ENCODE data around the gene COTL1.

The COTL1 gene

DNA sequence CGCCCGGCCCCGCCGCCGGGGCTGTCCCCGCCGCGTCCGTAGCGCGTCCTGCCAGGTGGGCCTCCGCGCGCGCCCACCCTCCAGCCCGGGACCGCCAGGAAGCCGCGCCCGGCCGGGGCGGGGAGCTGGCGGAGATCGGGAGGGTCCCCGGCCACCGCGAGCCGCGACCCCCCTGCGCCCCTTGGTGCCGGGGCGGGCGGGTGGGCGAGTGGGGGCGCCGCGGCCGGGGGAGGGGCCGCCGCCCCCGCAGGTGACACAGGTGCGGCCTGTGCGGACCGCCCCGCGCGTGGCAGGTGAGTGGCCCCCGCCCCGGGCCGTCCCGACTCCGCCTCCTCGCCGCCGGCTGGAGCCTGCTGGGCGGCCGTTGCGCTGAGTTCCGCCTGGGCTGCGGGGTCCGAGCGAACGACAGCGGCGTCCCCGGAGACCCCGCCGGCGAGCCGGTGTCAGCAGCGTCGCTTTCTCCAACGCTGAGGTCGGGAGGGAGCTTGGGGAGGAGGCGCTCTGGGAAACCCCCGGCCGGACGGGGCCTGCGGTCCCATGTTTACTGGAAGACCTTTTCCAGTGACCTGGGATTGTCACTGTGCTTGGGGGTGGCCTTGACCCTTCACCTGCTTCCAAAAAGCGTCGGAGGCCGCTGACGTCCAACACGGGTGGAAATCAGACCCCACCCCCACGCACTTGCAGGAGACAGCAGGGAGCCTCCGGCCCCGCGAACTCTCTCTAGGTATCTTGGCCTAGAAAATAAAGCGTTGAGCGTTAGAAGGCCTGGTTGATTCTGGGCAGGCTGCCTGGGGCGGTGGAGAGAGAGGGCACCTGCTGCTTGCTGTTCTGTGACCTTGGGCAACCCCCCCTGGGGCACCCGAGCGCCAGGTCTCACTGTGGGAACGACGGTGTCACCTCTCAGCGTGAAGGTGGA is 31.0 kb upstream of the COTL1 start:
- Mint-ChIP-seq H3K9me3 (no peaks in the 10 kb centered on the region), H3K27ac (peak overlapping the region in 1 of 3 experiments; percentile 64), H3K4me3 (peak overlapping the region; percentile 80 to 90 (median 89)), H3K27me3 (ENCODE audit: low read depth) (no peaks in the 10 kb centered on the region), H3K4me1 (peaks cover 28% of the 10 kb centered on the region), H3K36me3 (ENCODE audit: low read depth) (peaks cover 15% of the 10 kb centered on the region)
- TF ChIP-seq, protein P1, sequence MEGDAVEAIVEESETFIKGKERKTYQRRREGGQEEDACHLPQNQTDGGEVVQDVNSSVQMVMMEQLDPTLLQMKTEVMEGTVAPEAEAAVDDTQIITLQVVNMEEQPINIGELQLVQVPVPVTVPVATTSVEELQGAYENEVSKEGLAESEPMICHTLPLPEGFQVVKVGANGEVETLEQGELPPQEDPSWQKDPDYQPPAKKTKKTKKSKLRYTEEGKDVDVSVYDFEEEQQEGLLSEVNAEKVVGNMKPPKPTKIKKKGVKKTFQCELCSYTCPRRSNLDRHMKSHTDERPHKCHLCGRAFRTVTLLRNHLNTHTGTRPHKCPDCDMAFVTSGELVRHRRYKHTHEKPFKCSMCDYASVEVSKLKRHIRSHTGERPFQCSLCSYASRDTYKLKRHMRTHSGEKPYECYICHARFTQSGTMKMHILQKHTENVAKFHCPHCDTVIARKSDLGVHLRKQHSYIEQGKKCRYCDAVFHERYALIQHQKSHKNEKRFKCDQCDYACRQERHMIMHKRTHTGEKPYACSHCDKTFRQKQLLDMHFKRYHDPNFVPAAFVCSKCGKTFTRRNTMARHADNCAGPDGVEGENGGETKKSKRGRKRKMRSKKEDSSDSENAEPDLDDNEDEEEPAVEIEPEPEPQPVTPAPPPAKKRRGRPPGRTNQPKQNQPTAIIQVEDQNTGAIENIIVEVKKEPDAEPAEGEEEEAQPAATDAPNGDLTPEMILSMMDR (IDR thresholded peaks at IDR 0.05; ENCODE audit: unreplicated experiment in 3 of 3), result no peak

DNA sequence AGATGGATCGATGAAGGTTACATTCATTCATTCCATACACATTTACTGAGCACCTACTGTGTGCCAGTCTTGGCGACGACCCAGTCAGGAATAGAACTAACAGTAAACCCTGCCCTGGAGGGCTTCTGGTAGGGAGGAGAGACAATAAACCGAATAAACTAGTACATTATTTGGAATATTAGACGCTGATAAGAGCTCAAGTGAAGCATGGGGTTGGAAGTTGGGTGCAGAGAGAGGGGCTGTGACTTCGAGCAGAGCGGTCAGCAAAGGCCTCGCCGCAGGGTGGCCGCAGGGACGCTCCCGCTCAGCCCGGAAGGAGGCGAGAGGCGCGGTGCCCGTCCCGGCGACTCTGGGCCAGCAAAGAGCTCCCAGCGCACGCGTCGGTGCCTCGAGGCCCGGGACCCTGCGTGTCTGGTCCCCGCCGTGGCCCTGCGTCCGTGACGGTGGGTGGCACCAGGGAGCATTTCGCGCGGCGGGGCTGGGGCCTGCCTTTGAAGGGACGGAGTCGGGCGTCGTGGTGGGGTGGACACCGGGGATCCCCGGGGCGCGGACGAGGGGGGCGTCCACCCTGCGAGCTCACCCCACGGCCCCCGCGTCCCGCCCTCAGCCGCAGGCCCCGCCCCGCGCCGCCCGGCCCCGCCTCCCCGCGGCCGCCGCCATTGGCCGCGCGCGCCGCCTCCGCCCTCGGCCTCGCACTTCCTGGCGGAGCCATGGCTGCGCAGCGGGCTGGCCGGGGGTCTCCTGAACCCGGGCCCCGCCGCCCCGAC is 30.1 kb upstream of the COTL1 start, which contains the start of gene KLHL36:
Gene KLHL36 (plus strand): TSS at position 684 of the 767 bp plus-strand sequence. CDS start 2,357 bp downstream, outside the sequence.
- peak within 1 kb of the TSS; percentile 88 to 96 (median 89) for H3K4me3 Mint-ChIP-seq
- no peaks in the 10 kb centered on the region for H3K27me3 Mint-ChIP-seq (ENCODE audit: low read depth)
- H3K4me1 Mint-ChIP-seq, result peaks cover 36% of the 10 kb centered on the region
- H3K27ac Mint-ChIP-seq, result peak within 1 kb of the TSS; percentile 76 to 87 (median 86)
- TF ChIP-seq, protein P1 (IDR thresholded peaks at IDR 0.05; ENCODE audit: unreplicated experiment in 3 of 3), result no peak
- peaks cover 15% of the 10 kb centered on the region for H3K36me3 Mint-ChIP-seq (ENCODE audit: low read depth)
- no peaks in the 10 kb centered on the region for H3K9me3 Mint-ChIP-seq

DNA sequence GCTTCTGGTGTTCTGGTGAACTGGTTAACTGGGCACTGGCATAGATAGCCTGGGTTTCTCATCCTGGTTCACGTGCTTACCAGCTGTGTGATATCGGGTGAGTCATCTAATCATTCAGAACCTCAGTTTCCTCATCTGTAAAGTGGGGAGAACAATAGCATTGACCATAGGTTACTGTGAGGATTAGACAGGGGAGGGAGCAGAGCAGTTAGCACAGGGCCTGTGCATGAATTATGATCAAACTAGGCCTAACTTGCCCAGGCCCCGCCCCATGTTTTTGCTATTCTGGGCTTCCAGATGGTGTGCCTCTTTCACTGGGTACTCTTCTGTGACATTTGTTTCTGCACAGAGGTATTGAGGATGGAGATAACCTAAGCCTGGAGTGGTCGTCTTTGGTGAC is 25.8 kb upstream of the COTL1 start:
- Mint-ChIP-seq H3K9me3 (peaks cover 3% of the 10 kb centered on the region), H3K4me3 (peak overlapping the region in 2 of 3 experiments; percentile 31 to 56), H3K4me1 (peaks cover 51% of the 10 kb centered on the region), H3K36me3 (ENCODE audit: low read depth) (no peaks in the 10 kb centered on the region), H3K27me3 (ENCODE audit: low read depth) (peaks cover 9% of the 10 kb centered on the region), H3K27ac (peak overlapping the region in 1 of 3 experiments; percentile 22)
- TF ChIP-seq, protein P1 (IDR thresholded peaks at IDR 0.05; ENCODE audit: unreplicated experiment in 3 of 3), result no peak

DNA sequence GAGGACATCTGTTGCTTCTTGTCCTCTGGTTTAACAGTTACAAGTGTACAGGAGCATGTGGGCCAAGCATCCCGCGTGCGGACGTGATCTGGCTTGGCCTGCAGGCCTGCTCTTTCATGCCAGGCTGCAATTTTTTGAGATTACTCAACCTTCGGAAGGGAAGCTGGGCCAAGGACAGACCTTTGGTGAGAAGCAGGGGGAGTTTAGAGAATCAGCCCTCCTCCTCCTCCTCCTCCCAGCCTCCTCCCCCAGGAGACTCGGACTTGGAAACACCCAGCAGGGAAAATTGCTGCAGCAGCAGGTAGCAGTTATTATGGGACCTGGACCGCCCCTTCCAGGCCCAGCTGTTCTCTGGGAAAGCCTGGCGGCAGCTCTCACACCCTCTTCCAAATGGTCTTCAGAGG is 25.3 kb upstream of the COTL1 start:
- Mint-ChIP-seq H3K4me1 (peaks cover 51% of the 10 kb centered on the region), H3K36me3 (ENCODE audit: low read depth) (no peaks in the 10 kb centered on the region)

DNA sequence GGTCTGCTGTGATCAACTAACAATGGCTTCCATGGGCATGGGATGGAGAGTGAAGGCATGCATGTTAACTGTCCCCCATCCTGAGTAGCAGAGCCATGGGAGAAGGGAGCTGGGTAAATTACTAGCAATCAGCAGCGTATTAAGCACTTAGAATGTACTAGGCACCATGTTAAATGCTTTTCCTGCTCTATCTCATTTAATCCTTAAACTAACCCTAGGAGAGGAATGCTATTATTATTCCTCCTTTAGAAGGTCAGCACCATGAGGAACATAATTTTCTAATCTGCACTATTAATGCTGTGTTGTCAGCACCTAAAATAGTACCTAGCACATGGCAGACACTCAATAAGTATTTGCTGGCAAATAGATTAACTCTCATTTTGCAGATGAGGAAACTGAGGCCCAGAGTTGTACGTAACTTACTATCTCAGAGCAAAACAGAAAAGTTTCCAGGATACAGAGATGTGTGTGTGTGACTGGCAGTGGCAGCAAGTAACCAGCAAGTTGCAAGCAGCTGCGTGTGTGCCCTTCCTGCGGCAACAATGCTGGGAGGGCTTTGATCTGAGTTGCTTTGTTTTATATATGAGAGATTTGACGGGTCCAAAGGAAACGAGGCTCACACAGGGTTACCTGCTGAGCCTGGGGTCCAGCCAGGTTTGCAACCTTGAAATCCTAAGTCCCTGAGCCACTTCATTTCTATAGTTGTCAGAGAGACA is 23.9 kb upstream of the COTL1 start:
- TF ChIP-seq, protein P1 (IDR thresholded peaks at IDR 0.05; ENCODE audit: unreplicated experiment in 3 of 3), result no peak
- Mint-ChIP-seq H3K27ac (peak overlapping the region; percentile 25 to 54 (median 52)), H3K36me3 (ENCODE audit: low read depth) (no peaks in the 10 kb centered on the region), H3K9me3 (peaks cover 5% of the 10 kb centered on the region), H3K4me1 (peaks cover 48% of the 10 kb centered on the region), H3K4me3 (no peak overlapping the region), H3K27me3 (ENCODE audit: low read depth) (peaks cover 11% of the 10 kb centered on the region)

More for the DNA sequence above, 25.3 kb upstream of the COTL1 start:
- no peak overlapping the region for H3K4me3 Mint-ChIP-seq
- H3K27ac Mint-ChIP-seq, result peak overlapping the region; percentile 52 to 56 (median 55)
- TF ChIP-seq, protein P1 (IDR thresholded peaks at IDR 0.05; ENCODE audit: unreplicated experiment in 3 of 3), result no peak
- H3K27me3 Mint-ChIP-seq (ENCODE audit: low read depth), result peaks cover 9% of the 10 kb centered on the region
- peaks cover 3% of the 10 kb centered on the region for H3K9me3 Mint-ChIP-seq
